Bronchial epithelial cell (primary cell): ENCODE measurements around the gene UNC13A. TPM values are rescaled to one million over a fixed set of nuclear protein-coding genes. Genes with fewer than 3 reads are reported as not detected.

Experiments
- DNase-seq: peaks from one replicate; pipeline ENCODE4 v3.0.0-alpha.2; 2010; ENCODE audit warnings: low read depth
- FAIRE-seq: peaks from 2 replicates; lab custom pipeline; 2011; peaks lifted over from hg19 to GRCh38; lab: Jason Lieb, UNC
- H3K27me3 ChIP-seq: 2 replicates; pipeline ENCODE4 v1.5.1; 2011; ENCODE audit warnings: low read length; ENCODE audit not compliant: control insufficient read depth, insufficient read depth
- H3K36me3 ChIP-seq: 2 replicates; pipeline ENCODE4 v1.5.1; 2011; ENCODE audit warnings: low read length; ENCODE audit not compliant: control insufficient read depth, insufficient read depth
- H3K4me3 ChIP-seq: 2 replicates; pipeline ENCODE4 v1.5.1; 2011; ENCODE audit warnings: mild to moderate bottlenecking, low read depth, low read length, control low read depth
- CTCF ChIP-seq: IDR thresholded peaks from 2 replicates; pipeline ENCODE4 v1.5.1; 2011; ENCODE audit warnings: mild to moderate bottlenecking, moderate library complexity, low read length, control low read depth, inconsistent platforms; ENCODE audit not compliant: insufficient read depth, severe bottlenecking
- total RNA-seq: library from RNA; depleted of rRNA; stranded (reverse); fragments of >200 nt; gene quantifications from 2 replicates; pipeline ENCODE4 v1.2.1, GENCODE V29; 2014

The UNC13A gene
- total RNA-seq, 1 donor from 2014 or later, result under 0.01 TPM

DNA sequence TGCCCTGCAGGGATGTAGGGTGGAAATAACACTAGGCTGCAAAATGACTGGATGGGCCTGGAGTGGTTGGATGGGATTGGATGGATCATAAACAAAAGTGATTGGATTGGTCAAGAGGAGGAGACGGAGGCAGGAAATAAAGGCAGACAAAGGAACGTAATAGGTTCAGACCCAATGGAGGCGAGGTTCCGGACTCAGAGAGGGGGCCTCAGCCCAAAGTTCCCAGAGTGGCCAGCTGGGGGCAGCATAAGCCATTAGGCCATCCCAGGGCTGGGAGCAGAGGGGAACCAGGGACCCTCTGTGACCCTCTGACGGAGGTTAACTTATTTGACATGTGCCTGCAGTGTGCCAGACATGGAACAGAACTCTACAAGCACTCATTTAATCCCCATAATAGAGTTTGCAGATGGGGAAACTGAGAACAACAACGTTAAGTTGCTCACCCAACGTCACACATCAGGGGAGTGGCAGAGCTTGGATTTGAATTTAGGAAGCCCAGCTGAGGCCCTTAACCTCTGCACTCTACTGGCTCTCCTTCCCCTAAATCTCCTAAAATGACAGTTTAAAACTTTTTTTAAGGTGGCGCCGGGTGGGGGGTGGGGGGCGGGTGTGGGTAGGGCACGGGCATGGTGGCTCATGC is 15.8 kb upstream of the UNC13A start:
- peak; percentile 15 for DNase-seq
- FAIRE-seq, result no peak
- TF ChIP-seq CTCF, result peak; percentile 82

GRCh38 chr19:17695198-17695597 is 7.0 kb upstream of the UNC13A start:
- DNase-seq (no peak), FAIRE-seq (no peak)
- no peak for TF ChIP-seq CTCF
- no peaks in the 10 kb centered on the region for H3K36me3 ChIP-seq
- H3K27me3 ChIP-seq, result no peaks in the 10 kb centered on the region
- H3K4me3 ChIP-seq, result no peak overlapping the region

More for the DNA sequence above, 15.8 kb upstream of the UNC13A start:
- H3K36me3 ChIP-seq, result no peaks in the 10 kb centered on the region
- no peak overlapping the region for H3K4me3 ChIP-seq
- no peaks in the 10 kb centered on the region for H3K27me3 ChIP-seq

GRCh38 chr19:17692566-17692965 is 4.4 kb upstream of the UNC13A start:
- Histone ChIP-seq H3K27me3 (no peaks in the 10 kb centered on the region), H3K36me3 (no peaks in the 10 kb centered on the region), H3K4me3 (no peak overlapping the region)
- DNase-seq, result no peak
- no peak for TF ChIP-seq CTCF
- no peak for FAIRE-seq

GRCh38 chr19:17688853-17689595 is 870 bp upstream of the UNC13A start:
- FAIRE-seq, result no peak
- no peak for DNase-seq
- peaks cover 7% of the 10 kb centered on the region for H3K27me3 ChIP-seq
- no peak for TF ChIP-seq CTCF
- no peaks in the 10 kb centered on the region for H3K36me3 ChIP-seq
- no peak overlapping the region for H3K4me3 ChIP-seq

DNA sequence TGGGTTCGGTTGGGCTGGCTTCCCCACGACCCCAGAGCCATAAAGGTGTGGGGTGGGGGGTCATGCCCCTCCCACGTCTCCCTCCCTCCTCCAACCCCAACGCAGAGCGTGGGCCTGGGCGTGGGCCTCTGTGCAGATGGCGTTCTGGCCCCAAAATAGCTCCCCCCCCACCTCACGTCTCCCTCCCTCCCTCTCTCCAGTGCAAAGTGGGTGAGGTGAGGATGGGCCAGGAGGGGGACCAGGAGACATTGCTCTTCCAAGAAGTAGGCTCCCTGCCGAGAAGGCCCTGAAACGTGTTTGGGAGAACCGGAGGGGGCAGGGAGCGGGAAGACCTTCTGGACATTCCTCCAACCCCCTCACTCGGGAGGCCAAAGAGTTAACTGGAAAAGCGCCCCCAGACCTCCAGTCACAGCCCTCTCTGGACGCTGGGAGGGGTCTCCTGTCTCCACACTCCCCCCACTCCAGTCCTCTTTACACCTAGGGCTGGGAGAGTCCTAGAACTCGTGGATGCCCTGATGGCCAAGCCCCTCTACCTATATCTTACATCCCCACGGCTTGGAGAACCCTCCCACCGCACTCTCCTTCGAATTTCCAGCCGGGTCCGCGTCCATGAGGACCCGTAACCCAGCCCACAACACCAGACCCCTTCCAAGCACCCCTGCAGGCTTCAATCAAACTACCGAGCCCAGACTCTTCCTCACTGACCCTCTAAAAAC is 855 bp downstream of the UNC13A start:
- Histone ChIP-seq H3K4me3 (no peak overlapping the region), H3K27me3 (peaks cover 7% of the 10 kb centered on the region), H3K36me3 (no peaks in the 10 kb centered on the region)
- FAIRE-seq (no peak), DNase-seq (no peak)
- TF ChIP-seq CTCF, result no peak
